ENCODE results near the gene SORCS3. TPM values are rescaled to one million over a fixed set of nuclear protein-coding genes. Genes with fewer than 3 reads are reported as not detected.
A peak's percentile ranks its signal among the peaks of the same experiment; 100 is the strongest.

SORCS3 gene
- total RNA-seq, 1 experiment from 2014 or later: not detected

- no TSS peak for BruUV-seq (replicated peaks)
- no peak overlapping the region for H3K4me3 Mint-ChIP-seq (ENCODE audit: unreplicated experiment)
Measured at GRCh38 chr10:104831272-104831671, 190.2 kb downstream of the SORCS3 start.

GRCh38 chr10:104834580-104834979 is 193.5 kb downstream of the SORCS3 start:
- H3K4me1 Mint-ChIP-seq (ENCODE audit: insufficient read depth, unreplicated experiment): peaks cover 24% of the 10 kb centered on the region
- DNase-seq (ENCODE audit: unreplicated experiment): no peak
- intact Hi-C loops (cut with micrococcal nuclease): no loop called here
- H3K27me3 Mint-ChIP-seq (ENCODE audit: insufficient read depth, unreplicated experiment): no peaks in the 10 kb centered on the region
- no peak overlapping the region for H3K27ac Mint-ChIP-seq (ENCODE audit: low read depth, unreplicated experiment)
- CTCF ChIA-PET: no interaction called here
- POLR2A ChIA-PET: no interaction called here
- no peaks in the 10 kb centered on the region for H3K36me3 Mint-ChIP-seq (ENCODE audit: insufficient read depth, unreplicated experiment)
- no peaks in the 10 kb centered on the region for H3K9me3 Mint-ChIP-seq (ENCODE audit: unreplicated experiment)
- no peak overlapping the region for H3K4me3 Mint-ChIP-seq (ENCODE audit: unreplicated experiment)
- no TSS peak for BruUV-seq (replicated peaks)
- TF ChIP-seq CTCF (IDR thresholded peaks at IDR 0.05; ENCODE audit: unreplicated experiment): no peak

More at GRCh38 chr10:104831272-104831671, 190.2 kb downstream of the SORCS3 start:
- Mint-ChIP-seq H3K36me3 (ENCODE audit: insufficient read depth, unreplicated experiment) (no peaks in the 10 kb centered on the region), H3K4me1 (ENCODE audit: insufficient read depth, unreplicated experiment) (peaks cover 24% of the 10 kb centered on the region), H3K9me3 (ENCODE audit: unreplicated experiment) (no peaks in the 10 kb centered on the region), H3K27me3 (ENCODE audit: insufficient read depth, unreplicated experiment) (no peaks in the 10 kb centered on the region), H3K27ac (ENCODE audit: low read depth, unreplicated experiment) (no peak overlapping the region)
- TF ChIP-seq CTCF (IDR thresholded peaks at IDR 0.05; ENCODE audit: unreplicated experiment): no peak
- DNase-seq (ENCODE audit: unreplicated experiment): no peak
- ChIA-PET CTCF (interaction anchor here (0.6 kb wide), 1 partner anchor 34 kb away, joined by 3 read pairs; no protein-coding TSS in a partner anchor), POLR2A (no interaction called here)
- intact Hi-C loops (cut with micrococcal nuclease): no loop called here

GRCh38 chr10:104835422-104835821 is 194.3 kb downstream of the SORCS3 start:
- Mint-ChIP-seq H3K27ac (ENCODE audit: low read depth, unreplicated experiment) (peak overlapping the region; percentile 24), H3K4me3 (ENCODE audit: unreplicated experiment) (no peak overlapping the region), H3K27me3 (ENCODE audit: insufficient read depth, unreplicated experiment) (no peaks in the 10 kb centered on the region), H3K36me3 (ENCODE audit: insufficient read depth, unreplicated experiment) (no peaks in the 10 kb centered on the region), H3K9me3 (ENCODE audit: unreplicated experiment) (no peaks in the 10 kb centered on the region), H3K4me1 (ENCODE audit: insufficient read depth, unreplicated experiment) (peaks cover 24% of the 10 kb centered on the region)
- no TSS peak for BruUV-seq (replicated peaks)
- intact Hi-C loops (cut with micrococcal nuclease): no loop called here
- ChIA-PET CTCF (interaction anchor here (0.6 kb wide), 1 partner anchor 109 kb away, joined by 3 read pairs; no protein-coding TSS in a partner anchor), POLR2A (no interaction called here)
- no peak for TF ChIP-seq CTCF (IDR thresholded peaks at IDR 0.05; ENCODE audit: unreplicated experiment)
- DNase-seq (ENCODE audit: unreplicated experiment): peak; percentile 59

- BruUV-seq (replicated peaks): no TSS peak
- intact Hi-C loops (cut with micrococcal nuclease): no loop called here
- H3K4me1 Mint-ChIP-seq (ENCODE audit: insufficient read depth, unreplicated experiment): no peaks in the 10 kb centered on the region
- H3K9me3 Mint-ChIP-seq (ENCODE audit: unreplicated experiment): no peaks in the 10 kb centered on the region
- POLR2A ChIA-PET: no interaction called here
- H3K4me3 Mint-ChIP-seq (ENCODE audit: unreplicated experiment): no peak overlapping the region
- no peak for DNase-seq (ENCODE audit: unreplicated experiment)
- CTCF ChIA-PET: no interaction called here
- no peaks in the 10 kb centered on the region for H3K36me3 Mint-ChIP-seq (ENCODE audit: insufficient read depth, unreplicated experiment)
- H3K27ac Mint-ChIP-seq (ENCODE audit: low read depth, unreplicated experiment): no peak overlapping the region
- no peaks in the 10 kb centered on the region for H3K27me3 Mint-ChIP-seq (ENCODE audit: insufficient read depth, unreplicated experiment)
- no peak for TF ChIP-seq CTCF (IDR thresholded peaks at IDR 0.05; ENCODE audit: unreplicated experiment)
Measured at GRCh38 chr10:104842704-104843103, 201.6 kb downstream of the SORCS3 start.
